MM.1S (cell line): ENCODE data around the gene UBE2S.

Source experiments
- DNase-seq: peaks from one replicate; pipeline ENCODE4 v3.0.0-alpha.2; 2015
- H2AFZ ChIP-seq: fragments of 300-600 bp; sonication (generic); 2 replicates; pipeline ENCODE4 v1.6.0; 2016; ENCODE audit warnings: antibody characterized with exemption, low read length
- H3F3A ChIP-seq: fragments of 300-600 bp; sonication (generic); 2 replicates; pipeline ENCODE4 v1.6.1; 2016; ENCODE audit warnings: mild to moderate bottlenecking, antibody characterized with exemption, low read length, moderate library complexity, mixed read lengths; ENCODE audit not compliant: insufficient read depth
- H3K27ac ChIP-seq: fragments of 300-600 bp; sonication (generic); 2 replicates; pipeline ENCODE4 v1.5.1; 2016; ENCODE audit warnings: mild to moderate bottlenecking, low read length
- H3K27me3 ChIP-seq: fragments of 300-600 bp; sonication (generic); replicated peaks from 2 replicates; pipeline ENCODE4 v1.6.0; 2016; ENCODE audit warnings: low read length; ENCODE audit not compliant: insufficient read depth
- H3K36me3 ChIP-seq: fragments of 300-600 bp; sonication (generic); replicated peaks from 2 replicates; pipeline ENCODE4 v1.6.1; 2016; ENCODE audit warnings: mild to moderate bottlenecking, low read length, mixed read lengths; ENCODE audit not compliant: insufficient read depth
- H3K4me1 ChIP-seq: fragments of 300-600 bp; sonication (generic); 2 replicates; pipeline ENCODE4 v1.6.1; 2016; ENCODE audit warnings: low read length, mixed read lengths
- H3K4me2 ChIP-seq: fragments of 300-600 bp; sonication (generic); 2 replicates; pipeline ENCODE4 v1.6.0; 2016; ENCODE audit warnings: low read depth, low read length
- H3K4me3 ChIP-seq: fragments of 300-600 bp; sonication (generic); 2 replicates; pipeline ENCODE4 v1.5.1; 2016; ENCODE audit warnings: low read length, mixed read lengths
- H3K79me2 ChIP-seq: fragments of 300-600 bp; sonication (generic); 2 replicates; pipeline ENCODE4 v1.6.1; 2016; ENCODE audit warnings: mixed run types, low read length, mixed read lengths
- H3K9ac ChIP-seq: fragments of 300-600 bp; sonication (generic); 2 replicates; pipeline ENCODE4 v1.6.1; 2016; ENCODE audit warnings: low read length, mixed read lengths
- H3K9me2 ChIP-seq: fragments of 300-600 bp; sonication (generic); replicated peaks from 2 replicates; pipeline ENCODE4 v1.6.1; 2016; ENCODE audit warnings: mild to moderate bottlenecking, low read length, mixed read lengths; ENCODE audit not compliant: insufficient read depth
- H3K9me3 ChIP-seq: fragments of 300-600 bp; sonication (generic); replicated peaks from 2 replicates; pipeline ENCODE4 v1.6.1; 2016; ENCODE audit warnings: mild to moderate bottlenecking, low read length, mixed read lengths; ENCODE audit not compliant: insufficient read depth
- H4K20me1 ChIP-seq: fragments of 300-600 bp; sonication (generic); 2 replicates; pipeline ENCODE4 v1.6.1; 2016; ENCODE audit warnings: mild to moderate bottlenecking, low read length, moderate library complexity, mixed read lengths; ENCODE audit not compliant: insufficient read depth
- EZH2 ChIP-seq: fragments of 300-600 bp; sonication (generic); optimal IDR thresholded peaks from 2 replicates; pipeline ENCODE3; 2017; ENCODE audit warnings: low read depth, mild to moderate bottlenecking, antibody characterized with exemption, low read length, mixed read lengths
- EZH2phosphoT487 ChIP-seq: fragments of 300-600 bp; sonication (generic); IDR thresholded peaks from 2 replicates; pipeline ENCODE4 v1.6.1; 2018; ENCODE audit warnings: antibody characterized with exemption, low read length
- TF ChIP-seq, protein P1 (sequence below): fragments of 300-600 bp; sonication (generic); IDR thresholded peaks from 2 replicates; pipeline ENCODE4 v1.5.1; 2016; ENCODE audit warnings: antibody characterized with exemption, low read length, mixed read lengths

Gene UBE2S

DNA sequence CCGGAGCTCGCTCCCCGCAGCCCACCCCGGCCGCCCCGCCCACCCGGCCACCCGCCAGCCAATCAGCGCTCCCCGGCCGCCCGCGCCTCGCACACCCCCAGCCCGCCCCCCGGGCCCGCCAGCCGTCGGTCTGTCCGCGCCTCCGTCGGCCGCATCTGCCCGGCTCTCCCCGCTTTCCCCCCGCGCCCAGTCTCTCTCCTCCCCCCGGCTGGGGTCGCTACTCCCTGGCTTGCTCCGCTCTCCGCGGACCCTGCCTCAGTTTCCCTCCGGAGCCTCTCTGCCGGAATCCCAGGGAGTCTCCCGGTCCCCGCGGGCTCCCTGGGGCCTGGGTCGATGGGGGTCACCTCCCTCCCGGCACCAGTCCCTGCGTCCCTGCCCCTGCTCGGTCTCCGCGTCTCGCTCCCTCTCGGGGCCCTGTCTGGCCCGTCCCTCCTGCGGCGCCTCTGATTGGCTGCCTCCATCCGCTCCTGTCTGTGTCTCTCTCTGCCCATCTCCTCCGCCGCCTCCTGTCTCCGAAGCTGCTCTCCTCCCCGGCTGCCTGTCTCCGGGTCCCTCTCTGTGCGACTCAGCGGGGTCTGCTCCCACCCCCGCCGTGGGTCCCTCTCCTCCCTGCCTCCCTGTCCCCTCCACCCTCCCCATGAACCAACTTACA, 37.8 kb downstream of the UBE2S start:
- H3K4me1 ChIP-seq = no peaks in the 10 kb centered on the region
- no peaks in the 10 kb centered on the region for H4K20me1 ChIP-seq
- TF ChIP-seq EZH2 (peak; percentile 98), EZH2phosphoT487 (peak; percentile 86)
- TF ChIP-seq, protein P1, sequence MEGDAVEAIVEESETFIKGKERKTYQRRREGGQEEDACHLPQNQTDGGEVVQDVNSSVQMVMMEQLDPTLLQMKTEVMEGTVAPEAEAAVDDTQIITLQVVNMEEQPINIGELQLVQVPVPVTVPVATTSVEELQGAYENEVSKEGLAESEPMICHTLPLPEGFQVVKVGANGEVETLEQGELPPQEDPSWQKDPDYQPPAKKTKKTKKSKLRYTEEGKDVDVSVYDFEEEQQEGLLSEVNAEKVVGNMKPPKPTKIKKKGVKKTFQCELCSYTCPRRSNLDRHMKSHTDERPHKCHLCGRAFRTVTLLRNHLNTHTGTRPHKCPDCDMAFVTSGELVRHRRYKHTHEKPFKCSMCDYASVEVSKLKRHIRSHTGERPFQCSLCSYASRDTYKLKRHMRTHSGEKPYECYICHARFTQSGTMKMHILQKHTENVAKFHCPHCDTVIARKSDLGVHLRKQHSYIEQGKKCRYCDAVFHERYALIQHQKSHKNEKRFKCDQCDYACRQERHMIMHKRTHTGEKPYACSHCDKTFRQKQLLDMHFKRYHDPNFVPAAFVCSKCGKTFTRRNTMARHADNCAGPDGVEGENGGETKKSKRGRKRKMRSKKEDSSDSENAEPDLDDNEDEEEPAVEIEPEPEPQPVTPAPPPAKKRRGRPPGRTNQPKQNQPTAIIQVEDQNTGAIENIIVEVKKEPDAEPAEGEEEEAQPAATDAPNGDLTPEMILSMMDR = no peak
- H3K9me2 ChIP-seq = no peaks in the 10 kb centered on the region
- no peak overlapping the region for H3K9ac ChIP-seq
- no peak overlapping the region for H3K4me3 ChIP-seq
- no peaks in the 10 kb centered on the region for H3K36me3 ChIP-seq
- DNase-seq = no peak
- peaks cover 76% of the 10 kb centered on the region for H3K27me3 ChIP-seq
- no peaks in the 10 kb centered on the region for H3F3A ChIP-seq
- no peak overlapping the region for H2AFZ ChIP-seq
- H3K4me2 ChIP-seq = peak overlapping the region; percentile 34; the same call in 1 of the 2 replicates
- H3K79me2 ChIP-seq = no peaks in the 10 kb centered on the region
- H3K27ac ChIP-seq = no peak overlapping the region
- no peaks in the 10 kb centered on the region for H3K9me3 ChIP-seq

DNA sequence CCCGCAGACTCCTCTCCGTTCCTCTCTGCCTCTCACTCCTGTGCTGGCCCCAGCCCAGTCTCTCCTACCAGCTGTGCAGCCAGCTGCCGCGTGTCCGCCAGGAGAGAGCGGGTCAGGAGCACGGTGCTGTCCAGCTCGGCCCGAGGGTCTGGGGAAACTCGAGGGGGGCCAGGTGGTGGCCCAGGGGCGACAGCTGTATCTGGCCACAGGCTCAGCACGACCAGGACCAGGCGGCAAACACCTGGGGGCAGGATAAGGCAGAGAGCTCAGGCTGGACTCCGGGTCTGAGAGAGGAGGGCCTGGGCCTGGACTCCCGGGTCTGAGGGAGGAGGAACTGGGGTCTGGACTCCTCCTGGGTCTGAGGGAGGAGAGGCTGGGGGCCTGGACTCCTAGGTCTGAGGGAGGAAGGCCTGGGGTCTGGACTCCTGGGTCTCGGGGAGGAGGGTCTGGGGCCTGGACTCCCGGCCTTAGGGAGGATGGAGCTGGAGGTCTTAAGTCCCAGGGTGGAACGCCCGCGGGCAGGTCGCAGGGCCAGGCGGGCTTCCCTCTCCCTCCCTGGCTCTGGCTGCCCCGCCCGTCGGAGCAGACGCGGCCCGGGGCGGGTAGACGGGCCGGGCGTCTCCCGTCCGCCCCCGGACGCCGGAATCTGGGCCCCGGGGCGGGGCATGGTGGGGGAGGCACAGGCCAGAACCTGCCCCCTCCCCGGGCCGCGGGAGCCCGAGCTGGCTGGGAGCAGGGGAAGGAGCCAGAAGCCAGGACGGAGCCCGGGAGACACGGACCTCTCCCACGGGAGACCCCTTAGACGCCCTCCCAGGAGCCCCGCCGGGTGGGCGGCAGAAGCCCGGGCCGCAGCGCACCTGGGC, 38.7 kb downstream of the UBE2S start:
- H3K4me3 ChIP-seq = no peak overlapping the region
- no peaks in the 10 kb centered on the region for H3K36me3 ChIP-seq
- no peaks in the 10 kb centered on the region for H4K20me1 ChIP-seq
- no peaks in the 10 kb centered on the region for H3K4me1 ChIP-seq
- DNase-seq = no peak
- peaks cover 84% of the 10 kb centered on the region for H3K27me3 ChIP-seq
- H2AFZ ChIP-seq = no peak overlapping the region
- TF ChIP-seq, protein P1 = no peak
- TF ChIP-seq EZH2 = peak; percentile 85
- no peak overlapping the region for H3K9ac ChIP-seq
- H3K4me2 ChIP-seq = peak overlapping the region; percentile 39; the same call in 1 of the 2 replicates
- no peaks in the 10 kb centered on the region for H3K79me2 ChIP-seq
- H3K9me2 ChIP-seq = no peaks in the 10 kb centered on the region
- no peaks in the 10 kb centered on the region for H3K9me3 ChIP-seq
- no peaks in the 10 kb centered on the region for H3F3A ChIP-seq
- no peak overlapping the region for H3K27ac ChIP-seq

- H4K20me1 ChIP-seq = no peaks in the 10 kb centered on the region
- H3F3A ChIP-seq = no peaks in the 10 kb centered on the region
- H3K4me3 ChIP-seq = no peak overlapping the region
- H3K36me3 ChIP-seq = no peaks in the 10 kb centered on the region
- no peak overlapping the region for H3K4me2 ChIP-seq
- TF ChIP-seq, protein P1 = no peak
- TF ChIP-seq EZH2 = no peak
- TF ChIP-seq EZH2phosphoT487 = no peak
- no peak overlapping the region for H3K9ac ChIP-seq
- H3K27me3 ChIP-seq = peaks cover 84% of the 10 kb centered on the region
- H2AFZ ChIP-seq = no peak overlapping the region
- H3K4me1 ChIP-seq = no peaks in the 10 kb centered on the region
- H3K9me3 ChIP-seq = no peaks in the 10 kb centered on the region
- no peak for DNase-seq
- H3K79me2 ChIP-seq = no peaks in the 10 kb centered on the region
- H3K27ac ChIP-seq = no peak overlapping the region
- H3K9me2 ChIP-seq = no peaks in the 10 kb centered on the region
Measured at GRCh38 chr19:55368106-55368505, 39.5 kb downstream of the UBE2S start.
